ENCODE results near the gene FXYD7. TPM values are rescaled to one million over a fixed set of nuclear protein-coding genes. Genes with fewer than 3 reads are reported as not detected.

The FXYD7 gene, protein sequence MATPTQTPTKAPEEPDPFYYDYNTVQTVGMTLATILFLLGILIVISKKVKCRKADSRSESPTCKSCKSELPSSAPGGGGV
- 0.39 and 0.76 TPM in 2 replicates for total RNA-seq (2011; cell fraction: chromatin; rRNA removed; ENCODE audit: low replicate concordance)
- total RNA-seq (2011; cell fraction: nucleolus; rRNA removed): not detected in 2 replicates
- not detected in 2 replicates for total RNA-seq (2011; cell fraction: nucleoplasm; rRNA removed)
- not detected in 2 replicates for total RNA-seq (2014; rRNA removed)
- total RNA-seq (2014; rRNA removed; fragmentation: Illumina TruSeq; extraction: Trizol): not detected in 2 replicates
- total RNA-seq (2015; rRNA removed; fragmentation: Illumina TruSeq; extraction: Trizol): 0.26 and 0.36 TPM in 2 replicates
- 0.27 and 0.80 TPM in 2 replicates for total RNA-seq (2021)
- 0.18 and 0.26 TPM in 2 replicates for polyA plus RNA-seq (2011; rRNA removed)
- polyA plus RNA-seq (2011; cell fraction: cytosol; rRNA removed): 0.24 and 0.51 TPM in 2 replicates
- polyA plus RNA-seq (2011; cell fraction: nucleus; rRNA removed): 0.48 and 1.2 TPM in 2 replicates
- 1.4 and 1.5 TPM in 2 replicates for polyA plus RNA-seq (2012)
- 0.28 TPM in 1 of 2 replicates, not detected in the other for polyA plus RNA-seq (2014; fragmentation: Illumina TruSeq; extraction: Trizol)
- under 1 TPM; 0.10 to 0.13 TPM for polyA plus RNA-seq (2014; fragmentation: Nextera tagmentation; extraction: Ambion mirVana)
- polyA plus RNA-seq (2014; rRNA removed): 0.32 and 0.46 TPM in 2 replicates
- not detected in 2 replicates for polyA minus RNA-seq (2011; rRNA and poly(A)+ RNA removed)
- not detected in 2 replicates for polyA minus RNA-seq (2011; cell fraction: cytosol; rRNA and poly(A)+ RNA removed)
- not detected in 2 replicates for polyA minus RNA-seq (2011; cell fraction: nucleus; rRNA and poly(A)+ RNA removed)
- Bru-seq, nascent RNA: percentile 27 among the genes with signal in this experiment
- BruChase-seq, experiment 1, labeled RNA remaining after a 2-hour chase: percentile 14 among the genes with signal in this experiment
- BruChase-seq, experiment 2, labeled RNA remaining after a 6-hour chase: percentile 17 among the genes with signal in this experiment
- long read RNA-seq, experiment 1, partial matches to known transcripts: 0 of 7 reads
- long read RNA-seq, experiment 1, other reads (novel, unspliced or antisense): 6 of 7 reads
- long read RNA-seq, experiment 2: 0 reads
- long read RNA-seq, experiment 3: 0 reads

DNA sequence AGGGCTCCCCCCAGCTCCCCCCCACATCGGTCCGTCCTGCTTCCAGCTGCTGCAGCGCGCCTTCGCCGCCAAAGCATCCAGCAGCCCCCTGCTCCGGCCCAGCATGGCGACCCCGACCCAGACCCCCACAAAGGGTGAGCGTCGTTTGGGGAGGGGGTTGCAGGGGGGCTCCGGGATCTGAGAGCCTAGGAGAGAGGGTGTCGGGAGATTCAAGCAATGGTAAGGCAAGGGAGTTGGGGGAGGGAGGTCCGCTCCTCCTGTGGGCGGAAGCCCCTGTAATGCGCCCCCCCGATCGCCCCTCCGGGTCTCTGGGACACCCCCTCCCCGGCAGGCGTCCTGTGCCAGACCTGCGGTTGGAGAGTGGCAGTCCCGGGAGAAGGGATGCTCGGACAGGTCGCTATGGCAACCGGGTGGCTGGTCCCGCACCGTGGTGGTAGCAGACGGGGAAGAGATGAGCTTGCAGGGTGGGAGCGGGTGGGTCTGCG, at the start of gene FXYD7:
TSS of gene FXYD7 (plus strand) at position 25 of the 485 bp plus-strand sequence. CDS start at position 104, 79 bp downstream.
- peak within 1 kb of the TSS; percentile 78 for H3K4me2 ChIP-seq (ENCODE audit: insufficient read depth, low read length)
- ATAC-seq (no peak), DNase-seq (ENCODE audit: extremely low read depth in 1 of 4, low spot score in 3 of 4) (no peak), FAIRE-seq (no peak)
- peaks cover 13 to 58% of the 10 kb centered on the region in 2 experiments for H3K4me1 ChIP-seq (replicated peaks in 1 of 2; ENCODE audit: control insufficient read depth in 2 of 2, insufficient read depth in 2 of 2, low read length in 2 of 2)
- in situ Hi-C loops (cut with MboI) (no loop called here), intact Hi-C loops (cut with micrococcal nuclease) (loop anchor here (5.0 kb wide), 1 partner anchor 124 kb away; the partner anchor contains the start of gene USF2)
- POLR2A ChIA-PET: interaction anchor here (0.6 to 1.0 kb wide), 4 partner anchors 118 to 750 kb away, joined by 3 to 5 read pairs (median 3); no protein-coding TSS in a partner anchor
- no peaks in the 10 kb centered on the region for H3K79me2 ChIP-seq (ENCODE audit: control insufficient read depth, insufficient read depth, low read length)
- peak within 1 kb of the TSS; percentile 43 for H3K4me3 ChIP-seq
- H3K36me3 ChIP-seq (ENCODE audit: control insufficient read depth, insufficient read depth, low read length): peaks cover 7% of the 10 kb centered on the region; the same call in 2 of the 3 replicates
- BruUV-seq (replicated peaks): no TSS peak
- no peaks in the 10 kb centered on the region; a peak in 1 of 5 replicates for H3K27me3 ChIP-seq (ENCODE audit: control insufficient read depth in 2 of 2, insufficient read depth in 2 of 2, low read length in 2 of 2)
- H3K27ac ChIP-seq (ENCODE audit: extremely low read depth, low read depth, low read length): peak within 1 kb of the TSS; percentile 19; the same call in 1 of the 3 replicates
- H3K9ac ChIP-seq (ENCODE audit: insufficient read depth in 1 of 2, low read depth in 2 of 2, low read length in 2 of 2): peak within 1 kb of the TSS; percentile 42 to 89; a peak in 3 of 4 replicates
- no peaks in the 10 kb centered on the region for H3K9me3 ChIP-seq (replicated peaks; ENCODE audit: control insufficient read depth, insufficient read depth, low read depth, low read length)
- peak within 1 kb of the TSS; percentile 95 for H2AFZ ChIP-seq (ENCODE audit: low read depth, low read length)
- peaks cover 12% of the 10 kb centered on the region for H4K20me1 ChIP-seq (replicated peaks; ENCODE audit: control insufficient read depth, insufficient read depth, low read length)
- 25% methylated on average over 7 of the region's 31 CpGs for WGBS (ENCODE audit: insufficient coverage, low coverage, missing lambda C conversion rate)
- CTCF ChIA-PET (ENCODE audit: low intra/inter-chr PET ratio): no interaction called here
- no peaks in the 10 kb centered on the region for H3K9me1 ChIP-seq (ENCODE audit: control insufficient read depth, insufficient read depth, low read length)
- TF ChIP-seq ZBTB7A (IDR thresholded peaks at IDR 0.05; ENCODE audit: borderline replicate concordance, control insufficient read depth, low read depth, low read length) (0 out of 2 replicates have a peak, but pooled peaks have one; percentile 38), RBM22 (IDR thresholded peaks at IDR 0.05; ENCODE audit: low read depth, low read length, poor library complexity, severe bottlenecking) (no peak), RFX1 (IDR thresholded peaks at IDR 0.05) (peak; percentile 89), SRSF3 (IDR thresholded peaks at IDR 0.05; ENCODE audit: insufficient read depth, low read length) (no peak), ZNF384 (IDR thresholded peaks at IDR 0.05; ENCODE audit: low read depth, low read length) (no peak), ZEB2 (IDR thresholded peaks at IDR 0.05) (no peak), NCOA2 (IDR thresholded peaks at IDR 0.05; ENCODE audit: partially characterized antibody in 2 of 2) (no peak), IFI16 (CRISPR knock-in tag; IDR thresholded peaks at IDR 0.05) (no peak), ZNF354B (CRISPR knock-in tag; IDR thresholded peaks at IDR 0.05) (no peak), HMGN3 (IDR thresholded peaks at IDR 0.05; ENCODE audit: borderline replicate concordance, extremely low read depth, insufficient read length, low read depth, low read length) (no peak), PREB (CRISPR knock-in tag; IDR thresholded peaks at IDR 0.05) (no peak), VEZF1 (CRISPR knock-in tag; IDR thresholded peaks at IDR 0.05) (peak; percentile 4; the same call in 1 of the 2 replicates), FOS (IDR thresholded peaks at IDR 0.05; ENCODE audit: extremely low read depth, insufficient read length) (no peak), SUPT5H (IDR thresholded peaks at IDR 0.05) (no peak)
- TF ChIP-seq, protein P1, sequence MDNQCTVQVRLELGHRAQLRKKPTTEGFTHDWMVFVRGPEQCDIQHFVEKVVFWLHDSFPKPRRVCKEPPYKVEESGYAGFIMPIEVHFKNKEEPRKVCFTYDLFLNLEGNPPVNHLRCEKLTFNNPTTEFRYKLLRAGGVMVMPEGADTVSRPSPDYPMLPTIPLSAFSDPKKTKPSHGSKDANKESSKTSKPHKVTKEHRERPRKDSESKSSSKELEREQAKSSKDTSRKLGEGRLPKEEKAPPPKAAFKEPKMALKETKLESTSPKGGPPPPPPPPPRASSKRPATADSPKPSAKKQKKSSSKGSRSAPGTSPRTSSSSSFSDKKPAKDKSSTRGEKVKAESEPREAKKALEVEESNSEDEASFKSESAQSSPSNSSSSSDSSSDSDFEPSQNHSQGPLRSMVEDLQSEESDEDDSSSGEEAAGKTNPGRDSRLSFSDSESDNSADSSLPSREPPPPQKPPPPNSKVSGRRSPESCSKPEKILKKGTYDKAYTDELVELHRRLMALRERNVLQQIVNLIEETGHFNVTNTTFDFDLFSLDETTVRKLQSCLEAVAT (IDR thresholded peaks at IDR 0.05): no peak
